Hepatocyte (in vitro differentiated cells): ENCODE measurements around the gene PDLIM5. TPM values are rescaled to one million over a fixed set of nuclear protein-coding genes. Genes with fewer than 3 reads are reported as not detected.

ENCODE experiments used
- DNase-seq: peaks from one replicate; pipeline ENCODE4 v3.0.0-alpha.2; 2016; ENCODE audit warnings: low spot score
- H2AFZ ChIP-seq: fragments of 200-600 bp; sonication (generic); 2 replicates; pipeline ENCODE4 v1.6.0; 2016; ENCODE audit warnings: antibody characterized with exemption, mild to moderate bottlenecking
- H3K27ac ChIP-seq: fragments of 200-600 bp; sonication (generic); 2 replicates; pipeline ENCODE4 v1.5.1; 2016; ENCODE audit warnings: mild to moderate bottlenecking
- H3K27me3 ChIP-seq: fragments of 200-600 bp; sonication (generic); 2 replicates; pipeline ENCODE4 v1.6.1; 2016
- H3K36me3 ChIP-seq: fragments of 200-600 bp; sonication (generic); replicated peaks from 2 replicates; pipeline ENCODE4 v1.5.1; 2016; ENCODE audit warnings: low read depth; ENCODE audit not compliant: insufficient read depth
- H3K4me1 ChIP-seq: fragments of 200-600 bp; sonication (generic); 2 replicates; pipeline ENCODE4 v1.5.1; 2016; ENCODE audit warnings: mild to moderate bottlenecking, moderate library complexity; ENCODE audit not compliant: insufficient read depth
- H3K4me2 ChIP-seq: fragments of 200-600 bp; sonication (generic); 2 replicates; pipeline ENCODE4 v1.6.0; 2016
- H3K4me3 ChIP-seq: fragments of 200-600 bp; sonication (generic); 2 replicates; pipeline ENCODE4 v1.5.1; 2016; ENCODE audit warnings: mild to moderate bottlenecking
- H3K79me2 ChIP-seq: fragments of 200-600 bp; sonication (generic); 2 replicates; pipeline ENCODE4 v1.6.0; 2017; ENCODE audit warnings: mild to moderate bottlenecking
- H3K9me2 ChIP-seq: fragments of 200-600 bp; sonication (generic); replicated peaks from 2 replicates; pipeline ENCODE4 v1.6.0; 2017; ENCODE audit warnings: mild to moderate bottlenecking; ENCODE audit not compliant: insufficient read depth
- H3K9me3 ChIP-seq: fragments of 200-600 bp; sonication (generic); 2 replicates; pipeline ENCODE4 v1.5.1; 2016; ENCODE audit warnings: low read depth, mild to moderate bottlenecking
- H4K20me1 ChIP-seq: fragments of 200-600 bp; sonication (generic); 2 replicates; pipeline ENCODE4 v1.6.0; 2016; ENCODE audit warnings: mild to moderate bottlenecking; ENCODE audit not compliant: insufficient read depth, poor library complexity, severe bottlenecking
- EZH2 ChIP-seq: fragments of 200-600 bp; sonication (generic); IDR thresholded peaks from 2 replicates; pipeline ENCODE4 v1.6.1; 2016; ENCODE audit warnings: antibody characterized with exemption, mild to moderate bottlenecking, borderline replicate concordance
- EZH2phosphoT487 ChIP-seq: fragments of 200-600 bp; sonication (generic); IDR thresholded peaks from one replicate; pipeline ENCODE4 v1.6.1; 2018; ENCODE audit warnings: antibody characterized with exemption, mild to moderate bottlenecking, low read depth, moderate library complexity; ENCODE audit not compliant: unreplicated experiment, severe bottlenecking
- WGBS: methylation state at CpG from one replicate; pipeline ENCODE4 v1.1.6; 2016; ENCODE audit warnings: low lambda C conversion rate; ENCODE audit errors: missing lambda C conversion rate; 5-methylcytosine and 5-hydroxymethylcytosine counted together
- polyA plus RNA-seq: library from polyadenylated mRNA; unstranded; fragments of >200 nt; fragmentation: Nextera tagmentation; extraction: Ambion mirVana; gene quantifications from 2 replicates; pipeline ENCODE4 v1.2.1, GENCODE V29; 2016
- total RNA-seq: library from RNA; depleted of rRNA; stranded (reverse); fragments of >200 nt; gene quantifications from 2 replicates; pipeline ENCODE4 v1.2.3, GENCODE V29; 2014
- TF ChIP-seq, protein P1 (sequence below): fragments of 200-600 bp; sonication (generic); IDR thresholded peaks from 2 replicates; pipeline ENCODE4 v1.5.1; 2016; ENCODE audit warnings: antibody characterized with exemption, mild to moderate bottlenecking; ENCODE audit not compliant: poor library complexity

Gene PDLIM5
- total and polyA plus RNA-seq, 2 experiments from 2014 or later: 97.1 to 121 TPM

DNA sequence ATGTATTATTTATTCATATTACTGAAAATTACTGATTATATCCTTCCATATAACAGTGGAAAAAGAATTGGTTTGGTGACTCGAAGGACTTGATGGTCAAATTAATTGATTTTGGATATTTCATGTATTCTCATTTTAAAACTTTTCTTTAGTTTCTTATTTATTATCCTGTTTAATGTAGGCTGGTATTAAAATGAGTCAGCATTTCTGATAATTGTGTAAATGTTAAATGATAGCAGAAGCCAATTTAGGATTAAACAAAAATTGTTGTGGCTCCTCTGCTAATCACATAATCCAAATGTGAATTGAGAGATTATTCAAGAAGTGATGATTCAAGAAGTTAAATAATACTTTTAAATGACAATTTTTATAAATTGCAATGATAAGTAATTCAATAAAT is 38.7 kb downstream of the PDLIM5 start:
- H3K79me2 ChIP-seq: peaks cover 62% of the 10 kb centered on the region
- no peak overlapping the region for H3K4me2 ChIP-seq

DNA sequence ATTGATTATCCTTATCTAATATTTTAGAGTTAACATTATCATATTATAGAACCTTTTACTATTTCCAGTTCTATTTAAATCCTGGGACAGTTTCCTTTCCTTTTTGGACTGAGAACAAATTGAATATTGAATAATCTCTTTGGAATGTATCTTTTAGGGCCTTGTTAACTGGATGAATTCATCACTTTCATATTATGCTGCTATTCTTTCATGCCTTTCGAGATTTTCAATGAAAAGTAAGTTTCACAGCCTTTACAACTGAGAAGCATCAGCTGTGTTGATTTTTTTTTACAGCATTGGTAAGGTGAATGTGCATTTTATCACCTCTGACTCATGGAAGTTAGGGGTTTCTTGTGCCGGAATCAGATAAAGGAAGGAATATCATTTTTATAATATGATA is 39.6 kb downstream of the PDLIM5 start:
- Histone ChIP-seq H3K36me3 (no peaks in the 10 kb centered on the region), H3K79me2 (peaks cover 63% of the 10 kb centered on the region), H3K4me1 (no peaks in the 10 kb centered on the region), H3K9me2 (no peaks in the 10 kb centered on the region), H2AFZ (no peak overlapping the region), H3K9me3 (no peaks in the 10 kb centered on the region), H3K27me3 (no peaks in the 10 kb centered on the region), H3K27ac (no peak overlapping the region), H3K4me2 (no peak overlapping the region), H4K20me1 (no peaks in the 10 kb centered on the region), H3K4me3 (no peak overlapping the region)
- WGBS: 67% methylated on average over 2 of the region's 2 CpGs
- DNase-seq: no peak
- TF ChIP-seq, protein P1, sequence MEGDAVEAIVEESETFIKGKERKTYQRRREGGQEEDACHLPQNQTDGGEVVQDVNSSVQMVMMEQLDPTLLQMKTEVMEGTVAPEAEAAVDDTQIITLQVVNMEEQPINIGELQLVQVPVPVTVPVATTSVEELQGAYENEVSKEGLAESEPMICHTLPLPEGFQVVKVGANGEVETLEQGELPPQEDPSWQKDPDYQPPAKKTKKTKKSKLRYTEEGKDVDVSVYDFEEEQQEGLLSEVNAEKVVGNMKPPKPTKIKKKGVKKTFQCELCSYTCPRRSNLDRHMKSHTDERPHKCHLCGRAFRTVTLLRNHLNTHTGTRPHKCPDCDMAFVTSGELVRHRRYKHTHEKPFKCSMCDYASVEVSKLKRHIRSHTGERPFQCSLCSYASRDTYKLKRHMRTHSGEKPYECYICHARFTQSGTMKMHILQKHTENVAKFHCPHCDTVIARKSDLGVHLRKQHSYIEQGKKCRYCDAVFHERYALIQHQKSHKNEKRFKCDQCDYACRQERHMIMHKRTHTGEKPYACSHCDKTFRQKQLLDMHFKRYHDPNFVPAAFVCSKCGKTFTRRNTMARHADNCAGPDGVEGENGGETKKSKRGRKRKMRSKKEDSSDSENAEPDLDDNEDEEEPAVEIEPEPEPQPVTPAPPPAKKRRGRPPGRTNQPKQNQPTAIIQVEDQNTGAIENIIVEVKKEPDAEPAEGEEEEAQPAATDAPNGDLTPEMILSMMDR: no peak
- TF ChIP-seq EZH2 (no peak), EZH2phosphoT487 (no peak)

More for the DNA sequence above, 38.7 kb downstream of the PDLIM5 start:
- Histone ChIP-seq H3K4me3 (no peak overlapping the region), H4K20me1 (no peaks in the 10 kb centered on the region), H3K27me3 (no peaks in the 10 kb centered on the region), H2AFZ (no peak overlapping the region), H3K36me3 (no peaks in the 10 kb centered on the region), H3K9me2 (no peaks in the 10 kb centered on the region), H3K9me3 (no peaks in the 10 kb centered on the region), H3K4me1 (no peaks in the 10 kb centered on the region), H3K27ac (no peak overlapping the region)
- 98% methylated on average over 1 of the region's 1 CpG for WGBS
- DNase-seq: no peak
- no peak for TF ChIP-seq EZH2
- TF ChIP-seq, protein P1: no peak
- no peak for TF ChIP-seq EZH2phosphoT487

GRCh38 chr4:94495408-94495807 is 43.7 kb downstream of the PDLIM5 start:
- Histone ChIP-seq H3K27me3 (no peaks in the 10 kb centered on the region), H3K79me2 (peaks cover 53% of the 10 kb centered on the region), H3K9me3 (no peaks in the 10 kb centered on the region), H3K4me1 (no peaks in the 10 kb centered on the region), H3K4me2 (no peak overlapping the region), H3K4me3 (no peak overlapping the region), H3K9me2 (no peaks in the 10 kb centered on the region), H3K36me3 (no peaks in the 10 kb centered on the region), H3K27ac (no peak overlapping the region), H2AFZ (no peak overlapping the region), H4K20me1 (no peaks in the 10 kb centered on the region)
- no peak for DNase-seq
- TF ChIP-seq EZH2phosphoT487 (no peak), EZH2 (no peak)
- TF ChIP-seq, protein P1: no peak
- WGBS: 90% methylated on average over 2 of the region's 2 CpGs

DNA sequence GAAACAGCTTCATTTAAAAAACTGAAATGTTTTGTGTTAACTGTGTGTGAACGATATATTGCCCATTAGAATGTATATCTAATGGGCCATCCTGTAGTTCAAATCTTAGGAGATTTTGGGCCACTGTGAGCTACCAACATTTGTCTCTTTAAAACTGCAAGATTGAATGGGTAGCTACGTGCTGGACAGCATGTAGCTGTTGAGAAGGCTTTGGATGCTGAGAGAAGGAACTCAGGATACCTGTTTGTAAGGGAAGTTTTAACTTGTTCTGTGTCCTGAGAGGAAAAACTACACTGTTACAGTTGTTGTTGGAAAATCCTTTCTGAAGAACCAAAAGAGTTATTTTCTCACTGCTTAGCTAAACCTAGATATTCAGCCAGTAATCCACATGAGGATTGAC is 45.9 kb downstream of the PDLIM5 start:
- no peaks in the 10 kb centered on the region for H3K9me3 ChIP-seq
- no peak overlapping the region for H3K4me3 ChIP-seq
- DNase-seq: no peak
- H3K79me2 ChIP-seq: peaks cover 48% of the 10 kb centered on the region
- no peak overlapping the region for H3K4me2 ChIP-seq
- H4K20me1 ChIP-seq: no peaks in the 10 kb centered on the region
- H2AFZ ChIP-seq: no peak overlapping the region
- H3K4me1 ChIP-seq: no peaks in the 10 kb centered on the region
- no peaks in the 10 kb centered on the region for H3K27me3 ChIP-seq
- H3K27ac ChIP-seq: no peak overlapping the region
- H3K9me2 ChIP-seq: no peaks in the 10 kb centered on the region
- TF ChIP-seq EZH2phosphoT487 (no peak), EZH2 (no peak)
- TF ChIP-seq, protein P1: no peak
- WGBS: 91% methylated on average over 2 of the region's 2 CpGs
- H3K36me3 ChIP-seq: no peaks in the 10 kb centered on the region
